Posterior cingulate gyrus (tissue), 11 donors: ENCODE results near the gene ACSL4.
A peak's percentile ranks its signal among the peaks of the same experiment; 100 is the strongest.
"Not testable (repeated sequence)": the region's sequence is repeated elsewhere in the genome, so short reads cannot be mapped to it uniquely, and the experiment has no call there.

Source experiments
- DNase-seq, 10 donors: peaks; one replicate each; pipeline versions ENCODE4 v3.0.0 to v3.0.0-alpha.2; 2020 to 2021; ENCODE audit warnings: mixed read lengths in 3 of 10
- intact Hi-C: fragments of 100-400 bp; cut with DNase I; formaldehyde crosslinking; loops from one replicate; pipeline ENCODE4 v1.15.1; 2023

ACSL4 gene

GRCh38 chrX:109679820-109680219, 53.2 kb downstream of the ACSL4 start:
- intact Hi-C loops = no loop called here
- DNase-seq = no peak

GRCh38 chrX:109672239-109672638, 60.8 kb downstream of the ACSL4 start:
- DNase-seq = no peak
- intact Hi-C loops = no loop called here

- intact Hi-C loops = not testable (repeated sequence)
- DNase-seq = peak in 3 of 10 donors; percentile 65 to 73 (median 66)
Measured at GRCh38 chrX:109671170-109671569, 61.9 kb downstream of the ACSL4 start.

GRCh38 chrX:109667986-109668385, 65.1 kb downstream of the ACSL4 start:
- DNase-seq = no peak
- intact Hi-C loops = no loop called here

- intact Hi-C loops = no loop called here
- DNase-seq = no peak
Measured at GRCh38 chrX:109660435-109661143, 72.5 kb downstream of the ACSL4 start.

GRCh38 chrX:109658391-109658790, 74.7 kb downstream of the ACSL4 start:
- DNase-seq = no peak
- intact Hi-C loops = no loop called here

GRCh38 chrX:109657364-109657763, 75.7 kb downstream of the ACSL4 start:
- intact Hi-C loops = not testable (repeated sequence)

GRCh38 chrX:109656774-109657173, 76.3 kb downstream of the ACSL4 start:
- DNase-seq = no peak
- intact Hi-C loops = no loop called here

More at GRCh38 chrX:109657364-109657763, 75.7 kb downstream of the ACSL4 start:
- not testable (repeated sequence) for DNase-seq

GRCh38 chrX:109655502-109656201, 77.4 kb downstream of the ACSL4 start:
- no peak for DNase-seq
- intact Hi-C loops = no loop called here

- DNase-seq = no peak
- intact Hi-C loops = no loop called here
Measured at GRCh38 chrX:109654516-109655109, 78.4 kb downstream of the ACSL4 start.

- intact Hi-C loops = not testable (repeated sequence)
- peak in 1 of 10 donors; percentile 54 for DNase-seq
Measured at GRCh38 chrX:109644671-109645070, 88.4 kb downstream of the ACSL4 start.

GRCh38 chrX:109643687-109644086, 89.4 kb downstream of the ACSL4 start:
- intact Hi-C loops = no loop called here
- no peak for DNase-seq

GRCh38 chrX:109638158-109638557, 94.9 kb downstream of the ACSL4 start:
- intact Hi-C loops = no loop called here

GRCh38 chrX:109637477-109637876, 95.6 kb downstream of the ACSL4 start:
- DNase-seq, intact Hi-C loops: not testable (repeated sequence)

More at GRCh38 chrX:109638158-109638557, 94.9 kb downstream of the ACSL4 start:
- DNase-seq = no peak

GRCh38 chrX:109635146-109635545, 97.9 kb downstream of the ACSL4 start:
- intact Hi-C loops = loop anchor here (1.0 kb wide), 1 partner anchor 149 kb away; no protein-coding TSS in a partner anchor
- no peak for DNase-seq

GRCh38 chrX:109632906-109633504, 100.1 kb downstream of the ACSL4 start:
- intact Hi-C loops = loop anchor here (5.0 kb wide), 1 partner anchor 91 kb away; no protein-coding TSS in a partner anchor
- DNase-seq = peak in 2 of 10 donors; percentile 12 to 13

GRCh38 chrX:109629310-109629709, 103.7 kb downstream of the ACSL4 start:
- intact Hi-C loops = no loop called here
- DNase-seq = no peak

- intact Hi-C loops = no loop called here
- DNase-seq = no peak
Measured at GRCh38 chrX:109626637-109627036, 106.4 kb downstream of the ACSL4 start.

GRCh38 chrX:109624641-109625616, 108.1 kb downstream of the ACSL4 start, which contains the start of gene KCNE5:
TSS of gene KCNE5 (minus strand) at chrX:109625172. CDS start at chrX:109625020, 152 bp downstream.
- intact Hi-C loops = no loop called here
- peak in 5 of 10 donors; percentile 7 to 77 (median 58) for DNase-seq

- DNase-seq = peak in 4 of 10 donors; percentile 6 to 80 (median 37)
- intact Hi-C loops = no loop called here
Measured at GRCh38 chrX:109623997-109624396, 109.1 kb downstream of the ACSL4 start.
